Endothelial cell of umbilical vein (primary cell): Measurements from ENCODE around the gene MRAS.

Source experiments
- CTCF ChIP-seq, 2 donors: IDR thresholded peaks; 1 replicate in 1 of 2; 2 replicates in 1 of 2; pipeline ENCODE4 v1.5.1; 2011; ENCODE audit warnings: low read length in 2 of 2, mild to moderate bottlenecking in 2 of 2, moderate library complexity in 2 of 2, control low read depth in 1 of 2, inconsistent platforms in 1 of 2, low read depth in 1 of 2; ENCODE audit not compliant: insufficient read depth in 1 of 2; ENCODE audit errors: extremely low read depth in 1 of 2
- FOS ChIP-seq: IDR thresholded peaks from 2 replicates; pipeline ENCODE4 v1.6.1; 2011; ENCODE audit warnings: mild to moderate bottlenecking, low read length, moderate library complexity, borderline replicate concordance; ENCODE audit not compliant: insufficient read depth
- POLR2A ChIP-seq: IDR thresholded peaks from 2 replicates; pipeline ENCODE4 v1.6.1; 2012; ENCODE audit warnings: low read depth, mild to moderate bottlenecking, control low read depth, low read length

- no peak for TF ChIP-seq FOS
- TF ChIP-seq CTCF (IDR thresholded peaks at IDR 0.05; ENCODE audit: extremely low read depth in 1 of 2, insufficient read depth in 1 of 2, low read depth in 1 of 2, low read length in 2 of 2), result no peak
- no peak for TF ChIP-seq POLR2A
These were observed 81.3 kb downstream of the MRAS start for GRCh38 chr3:138429665-138430064.
